DMS53 treated with DMSO at 0.1 percent for 48 hours (cell line): ENCODE measurements around the gene PRKCE.

Source experiments
- DNase-seq: peaks from one replicate; lab custom pipeline; 2025; ENCODE audit not compliant: unreplicated experiment; lab: John Stamatoyannopoulos, UW

Gene PRKCE

GRCh38 chr2:45923701-45924100, 272.2 kb downstream of the PRKCE start:
- DNase-seq = no peak

GRCh38 chr2:45925026-45925425, 273.6 kb downstream of the PRKCE start:
- DNase-seq = no peak

- DNase-seq = no peak
Observed at GRCh38 chr2:45925636-45926366, 274.3 kb downstream of the PRKCE start.

- no peak for DNase-seq
Observed at GRCh38 chr2:45928946-45929345, 277.5 kb downstream of the PRKCE start.

- DNase-seq = no peak
Observed at GRCh38 chr2:45929674-45930395, 278.4 kb downstream of the PRKCE start.

- DNase-seq = peak; percentile 58
Observed at GRCh38 chr2:45930396-45930792, 278.9 kb downstream of the PRKCE start.

- DNase-seq = no peak
Observed at GRCh38 chr2:45932278-45932975, 281.0 kb downstream of the PRKCE start.

GRCh38 chr2:45935791-45936622, 284.5 kb downstream of the PRKCE start:
- peak; percentile 70 for DNase-seq

GRCh38 chr2:45936623-45936979, 285.1 kb downstream of the PRKCE start:
- DNase-seq = no peak

- no peak for DNase-seq
Observed at GRCh38 chr2:45937990-45938389, 286.5 kb downstream of the PRKCE start.

- peak; percentile 30 for DNase-seq
Observed at GRCh38 chr2:45938649-45939511, 287.4 kb downstream of the PRKCE start.

GRCh38 chr2:45941531-45942236, 290.2 kb downstream of the PRKCE start:
- DNase-seq = no peak

GRCh38 chr2:45942237-45942738, 290.8 kb downstream of the PRKCE start:
- DNase-seq = no peak

GRCh38 chr2:45943219-45944044, 292.0 kb downstream of the PRKCE start:
- DNase-seq = no peak

GRCh38 chr2:45944074-45944473, 292.6 kb downstream of the PRKCE start:
- DNase-seq = no peak

- DNase-seq = no peak
Observed at GRCh38 chr2:45945302-45945717, 293.8 kb downstream of the PRKCE start.

- no peak for DNase-seq
Observed at GRCh38 chr2:45946023-45946422, 294.5 kb downstream of the PRKCE start.

GRCh38 chr2:45950606-45951005, 299.1 kb downstream of the PRKCE start:
- DNase-seq = no peak
